ENCODE data around the gene CPEB4.

DNA sequence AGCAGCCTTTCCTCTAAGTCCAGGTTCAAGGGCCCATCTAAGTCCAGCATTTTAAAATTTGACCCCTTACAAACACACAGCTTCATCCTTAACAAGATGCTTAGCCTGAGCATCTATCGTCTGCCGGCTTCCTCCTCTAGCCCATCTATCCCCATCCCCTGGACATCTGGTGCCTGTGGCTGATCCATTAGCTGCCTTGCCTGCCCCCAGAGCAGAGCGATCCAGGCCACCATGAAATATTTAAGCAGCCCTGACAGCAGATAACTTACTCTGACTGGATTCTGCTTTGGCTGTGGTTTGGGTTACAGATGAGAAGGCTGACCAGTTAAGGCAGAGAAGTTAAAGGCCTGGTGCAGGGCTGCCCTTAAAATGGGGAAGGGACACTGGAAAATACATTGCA is 30.9 kb upstream of the CPEB4 start:
- TF ChIP-seq POLR2A (IDR thresholded peaks at IDR 0.05) (no peak), CTCF (IDR thresholded peaks at IDR 0.05) (no peak), POLR2AphosphoS5 (IDR thresholded peaks at IDR 0.05) (no peak)

All from gastroesophageal sphincter (tissue), 3 donors.